ENCODE measurements around the gene ZBTB7C. TPM values are rescaled to one million over a fixed set of nuclear protein-coding genes. Genes with fewer than 3 reads are reported as not detected.

ZBTB7C gene
- total RNA-seq, 1 donor from 2014 or later, result 7.4 TPM

GRCh38 chr18:48394176-48394575, 15.0 kb downstream of the ZBTB7C start:
- Mint-ChIP-seq H3K9me3 (no peaks in the 10 kb centered on the region), H3K4me3 (no peak overlapping the region), H3K36me3 (no peaks in the 10 kb centered on the region), H3K27ac (no peak overlapping the region), H3K4me1 (peaks cover 44% of the 10 kb centered on the region), H3K27me3 (ENCODE audit: low read depth) (peaks cover 16% of the 10 kb centered on the region)
- no peak for DNase-seq (ENCODE audit: low spot score in 2 of 2, unreplicated experiment in 2 of 2)
- TF ChIP-seq CTCF (IDR thresholded peaks at IDR 0.05; ENCODE audit: unreplicated experiment), result no peak

- no peak overlapping the region for H3K27ac Mint-ChIP-seq
- no peak for DNase-seq (ENCODE audit: low spot score in 2 of 2, unreplicated experiment in 2 of 2)
- H3K4me1 Mint-ChIP-seq, result peaks cover 42% of the 10 kb centered on the region
- no peaks in the 10 kb centered on the region for H3K9me3 Mint-ChIP-seq
- no peaks in the 10 kb centered on the region for H3K36me3 Mint-ChIP-seq
- no peak overlapping the region for H3K4me3 Mint-ChIP-seq
- peaks cover 14% of the 10 kb centered on the region for H3K27me3 Mint-ChIP-seq (ENCODE audit: low read depth)
- no peak for TF ChIP-seq CTCF (IDR thresholded peaks at IDR 0.05; ENCODE audit: unreplicated experiment)
Measured at GRCh38 chr18:48393776-48394175, 15.4 kb downstream of the ZBTB7C start.

DNA sequence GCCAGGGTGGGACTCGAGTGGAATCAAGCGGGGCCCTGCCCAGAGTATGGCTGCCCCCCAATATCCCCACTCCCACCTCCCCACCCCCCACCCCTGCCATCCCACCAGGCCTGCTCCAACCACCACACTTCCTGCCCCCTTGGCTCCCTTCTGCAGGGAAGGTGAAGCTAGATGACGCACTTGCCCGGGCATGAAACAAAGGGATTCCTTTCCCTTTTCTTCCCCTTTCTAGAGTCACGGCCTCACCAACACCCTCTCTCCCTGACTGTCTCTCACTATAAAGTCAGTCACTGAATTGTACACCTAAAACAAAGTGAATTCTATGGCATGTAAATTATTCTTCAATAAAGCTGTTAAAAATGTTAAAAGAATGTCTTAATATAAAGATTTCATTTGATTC, 16.0 kb downstream of the ZBTB7C start:
- no peak overlapping the region for H3K27ac Mint-ChIP-seq
- TF ChIP-seq CTCF (IDR thresholded peaks at IDR 0.05; ENCODE audit: unreplicated experiment), result no peak
- no peaks in the 10 kb centered on the region for H3K9me3 Mint-ChIP-seq
- no peak for DNase-seq (ENCODE audit: low spot score in 2 of 2, unreplicated experiment in 2 of 2)
- no peak overlapping the region for H3K4me3 Mint-ChIP-seq
- H3K36me3 Mint-ChIP-seq, result no peaks in the 10 kb centered on the region
- peaks cover 14% of the 10 kb centered on the region for H3K27me3 Mint-ChIP-seq (ENCODE audit: low read depth)
- peaks cover 42% of the 10 kb centered on the region for H3K4me1 Mint-ChIP-seq

GRCh38 chr18:48392268-48392667, 16.9 kb downstream of the ZBTB7C start:
- H3K9me3 Mint-ChIP-seq, result no peaks in the 10 kb centered on the region
- TF ChIP-seq CTCF (IDR thresholded peaks at IDR 0.05; ENCODE audit: unreplicated experiment), result no peak
- H3K27me3 Mint-ChIP-seq (ENCODE audit: low read depth), result peaks cover 9% of the 10 kb centered on the region
- H3K36me3 Mint-ChIP-seq, result no peaks in the 10 kb centered on the region
- DNase-seq (ENCODE audit: low spot score in 2 of 2, unreplicated experiment in 2 of 2), result no peak
- H3K4me3 Mint-ChIP-seq, result no peak overlapping the region
- H3K27ac Mint-ChIP-seq, result peak overlapping the region; percentile 64
- H3K4me1 Mint-ChIP-seq, result peaks cover 42% of the 10 kb centered on the region

GRCh38 chr18:48391868-48392267, 17.3 kb downstream of the ZBTB7C start:
- TF ChIP-seq CTCF (IDR thresholded peaks at IDR 0.05; ENCODE audit: unreplicated experiment), result no peak
- H3K4me1 Mint-ChIP-seq, result peaks cover 42% of the 10 kb centered on the region
- no peaks in the 10 kb centered on the region for H3K9me3 Mint-ChIP-seq
- no peak for DNase-seq (ENCODE audit: low spot score in 2 of 2, unreplicated experiment in 2 of 2)
- peaks cover 7% of the 10 kb centered on the region for H3K27me3 Mint-ChIP-seq (ENCODE audit: low read depth)
- no peaks in the 10 kb centered on the region for H3K36me3 Mint-ChIP-seq
- no peak overlapping the region for H3K4me3 Mint-ChIP-seq
- H3K27ac Mint-ChIP-seq, result peak overlapping the region; percentile 64

DNA sequence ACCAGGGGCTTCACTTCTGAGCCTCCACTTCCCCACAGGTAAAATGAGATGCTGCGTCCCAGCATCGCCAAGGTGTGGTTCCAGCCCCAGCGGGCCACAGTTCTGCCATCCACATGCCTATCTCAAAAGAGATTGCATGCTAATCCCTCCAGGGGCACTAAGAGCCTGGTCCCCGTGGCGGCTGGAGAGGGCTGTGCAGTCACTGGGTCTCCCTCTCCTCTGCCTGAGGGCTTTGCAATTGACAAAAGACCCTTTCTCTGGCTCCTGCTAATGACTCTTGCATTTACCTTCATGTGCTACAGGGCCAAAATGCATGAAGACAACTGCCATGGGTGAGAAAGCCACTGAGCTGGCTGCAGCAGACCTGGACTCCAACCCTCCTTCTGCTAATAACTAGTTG, 18.5 kb downstream of the ZBTB7C start:
- Mint-ChIP-seq H3K27ac (no peak overlapping the region), H3K36me3 (no peaks in the 10 kb centered on the region), H3K27me3 (ENCODE audit: low read depth) (peaks cover 7% of the 10 kb centered on the region), H3K4me3 (no peak overlapping the region), H3K9me3 (no peaks in the 10 kb centered on the region), H3K4me1 (peaks cover 40% of the 10 kb centered on the region)
- no peak for DNase-seq (ENCODE audit: low spot score in 2 of 2, unreplicated experiment in 2 of 2)
- TF ChIP-seq CTCF (IDR thresholded peaks at IDR 0.05; ENCODE audit: unreplicated experiment), result no peak

Data from mesothelial cell of epicardium (in vitro differentiated cells).